Astrocyte (in vitro differentiated cells and primary cell): ENCODE data around the gene SLC38A4. TPM values are rescaled to one million over a fixed set of nuclear protein-coding genes. Genes with fewer than 3 reads are reported as not detected.

Experiments used
- DNase-seq: peaks from one replicate; pipeline ENCODE4 v3.0.0-alpha.2; 2010; ENCODE audit warnings: low read depth
- FAIRE-seq: peaks from 2 replicates; lab custom pipeline; 2011; peaks lifted over from hg19 to GRCh38; lab: Jason Lieb, UNC
- H2AFZ ChIP-seq: 2 replicates; pipeline ENCODE4 v1.6.0; 2012; ENCODE audit warnings: low read depth, low read length, inconsistent platforms
- H3K27ac ChIP-seq: 2 replicates; pipeline ENCODE4 v1.5.1; 2011; ENCODE audit warnings: low read depth, low read length, inconsistent platforms
- H3K27me3 ChIP-seq: 2 replicates; pipeline ENCODE4 v1.6.0; 2011; ENCODE audit warnings: low read length, inconsistent platforms; ENCODE audit not compliant: insufficient read depth
- H3K36me3 ChIP-seq: 2 replicates; pipeline ENCODE4 v1.5.1; 2011; ENCODE audit warnings: low read length, inconsistent platforms; ENCODE audit not compliant: insufficient read depth
- H3K4me1 ChIP-seq: 2 replicates; pipeline ENCODE4 v1.5.1; 2011; ENCODE audit warnings: low read length, inconsistent platforms; ENCODE audit not compliant: insufficient read depth
- H3K4me2 ChIP-seq: 2 replicates; pipeline ENCODE4 v1.6.0; 2012; ENCODE audit warnings: low read length, inconsistent platforms
- H3K4me3 ChIP-seq: 2 replicates; pipeline ENCODE4 v1.5.1; 2011; ENCODE audit warnings: low read depth, mild to moderate bottlenecking, low read length, inconsistent platforms; ENCODE audit not compliant: insufficient read depth
- H3K79me2 ChIP-seq: 2 replicates; pipeline ENCODE4 v1.6.0; 2012; ENCODE audit warnings: mild to moderate bottlenecking, low read length, inconsistent platforms; ENCODE audit not compliant: insufficient read depth
- H3K9ac ChIP-seq: 2 replicates; pipeline ENCODE4 v1.6.0; 2012; ENCODE audit warnings: mild to moderate bottlenecking, low read length, inconsistent platforms
- H3K9me3 ChIP-seq: 2 replicates; pipeline ENCODE4 v1.5.1; 2012; ENCODE audit warnings: low read depth, mild to moderate bottlenecking, low read length, inconsistent platforms; ENCODE audit not compliant: insufficient read depth
- H4K20me1 ChIP-seq: 2 replicates; pipeline ENCODE4 v1.6.0; 2012; ENCODE audit warnings: low read length, inconsistent platforms; ENCODE audit not compliant: insufficient read depth
- H3K27ac Mint-ChIP-seq: one replicate; pipeline ENCODE4 v1.8.0; 2021; ENCODE audit warnings: mild to moderate bottlenecking, mixed read lengths; ENCODE audit not compliant: unreplicated experiment
- H3K27me3 Mint-ChIP-seq: one replicate; pipeline ENCODE4 v1.8.0; 2021; ENCODE audit warnings: low read depth, mixed read lengths; ENCODE audit not compliant: unreplicated experiment
- H3K36me3 Mint-ChIP-seq: one replicate; pipeline ENCODE4 v1.8.0; 2021; ENCODE audit warnings: low read depth, mixed read lengths; ENCODE audit not compliant: unreplicated experiment
- H3K4me1 Mint-ChIP-seq: one replicate; pipeline ENCODE4 v1.8.0; 2021; ENCODE audit warnings: low read depth, mixed read lengths; ENCODE audit not compliant: unreplicated experiment
- H3K4me3 Mint-ChIP-seq: one replicate; pipeline ENCODE4 v1.8.0; 2021; ENCODE audit warnings: mild to moderate bottlenecking, moderate library complexity, mixed read lengths; ENCODE audit not compliant: unreplicated experiment
- H3K9me3 Mint-ChIP-seq: one replicate; pipeline ENCODE4 v1.8.0; 2021; ENCODE audit warnings: mild to moderate bottlenecking, mixed read lengths; ENCODE audit not compliant: unreplicated experiment
- CTCF ChIP-seq: IDR thresholded peaks from 2 replicates; pipeline ENCODE4 v1.5.1; 2011; ENCODE audit warnings: low read depth, mild to moderate bottlenecking, inconsistent platforms, low read length, moderate library complexity; ENCODE audit not compliant: insufficient read depth
- EZH2 ChIP-seq: IDR thresholded peaks from 2 replicates; pipeline ENCODE4 v1.6.1; 2012; ENCODE audit warnings: mild to moderate bottlenecking, low read length, inconsistent platforms; ENCODE audit not compliant: insufficient read depth
- total RNA-seq: library from RNA; stranded (reverse); gene quantifications from 2 replicates; pipeline ENCODE4 v1.2.1, GENCODE V29; 2021

The SLC38A4 gene
- total RNA-seq, 1 donor from 2014 or later, result 1.6 TPM

GRCh38 chr12:46874642-46875041 lies 48.8 kb upstream of the SLC38A4 start:
- no peak overlapping the region for H2AFZ ChIP-seq
- H3K27ac ChIP-seq, result no peak overlapping the region
- TF ChIP-seq CTCF (no peak), EZH2 (no peak)
- H3K4me2 ChIP-seq, result no peak overlapping the region
- H3K4me1 ChIP-seq, result no peaks in the 10 kb centered on the region
- H3K9me3 Mint-ChIP-seq, result peaks cover 15% of the 10 kb centered on the region
- H3K27me3 Mint-ChIP-seq, result peaks cover 2% of the 10 kb centered on the region
- no peak overlapping the region for H3K4me3 Mint-ChIP-seq
- no peak for DNase-seq
- no peaks in the 10 kb centered on the region for H3K79me2 ChIP-seq
- H3K4me3 ChIP-seq, result no peak overlapping the region
- peaks cover 9% of the 10 kb centered on the region for H3K9me3 ChIP-seq
- no peaks in the 10 kb centered on the region for H3K36me3 ChIP-seq
- no peak overlapping the region for H3K9ac ChIP-seq
- FAIRE-seq, result no peak
- no peaks in the 10 kb centered on the region for H3K4me1 Mint-ChIP-seq
- no peaks in the 10 kb centered on the region for H3K36me3 Mint-ChIP-seq
- H3K27me3 ChIP-seq, result no peaks in the 10 kb centered on the region
- H3K27ac Mint-ChIP-seq, result no peak overlapping the region
- H4K20me1 ChIP-seq, result no peaks in the 10 kb centered on the region

- Histone ChIP-seq H3K27me3 (no peaks in the 10 kb centered on the region), H3K4me1 (no peaks in the 10 kb centered on the region), H3K9me3 (peaks cover 5% of the 10 kb centered on the region), H3K4me2 (no peak overlapping the region), H2AFZ (no peak overlapping the region), H3K9ac (no peak overlapping the region), H3K4me3 (no peak overlapping the region), H4K20me1 (no peaks in the 10 kb centered on the region), H3K36me3 (no peaks in the 10 kb centered on the region), H3K79me2 (no peaks in the 10 kb centered on the region), H3K27ac (no peak overlapping the region)
- Mint-ChIP-seq H3K36me3 (no peaks in the 10 kb centered on the region), H3K4me1 (no peaks in the 10 kb centered on the region), H3K27ac (no peak overlapping the region), H3K4me3 (no peak overlapping the region), H3K27me3 (peaks cover 4% of the 10 kb centered on the region), H3K9me3 (peaks cover 11% of the 10 kb centered on the region)
- DNase-seq (no peak), FAIRE-seq (no peak)
- TF ChIP-seq EZH2 (no peak), CTCF (no peak)
These were observed 46.3 kb upstream of the SLC38A4 start for GRCh38 chr12:46872135-46872534.

- H4K20me1 ChIP-seq, result no peaks in the 10 kb centered on the region
- H3K36me3 Mint-ChIP-seq, result peaks cover 2% of the 10 kb centered on the region
- no peaks in the 10 kb centered on the region for H3K36me3 ChIP-seq
- H3K4me3 Mint-ChIP-seq, result no peak overlapping the region
- no peaks in the 10 kb centered on the region for H3K4me1 ChIP-seq
- H3K9ac ChIP-seq, result no peak overlapping the region
- DNase-seq (no peak), FAIRE-seq (no peak)
- H3K27me3 Mint-ChIP-seq, result peaks cover 4% of the 10 kb centered on the region
- no peak overlapping the region for H3K4me3 ChIP-seq
- no peak for TF ChIP-seq CTCF
- TF ChIP-seq EZH2, result no peak
- no peaks in the 10 kb centered on the region for H3K4me1 Mint-ChIP-seq
- no peaks in the 10 kb centered on the region for H3K79me2 ChIP-seq
- no peak overlapping the region for H3K4me2 ChIP-seq
- H3K9me3 ChIP-seq, result peaks cover 2% of the 10 kb centered on the region
- H3K27ac ChIP-seq, result no peak overlapping the region
- no peak overlapping the region for H3K27ac Mint-ChIP-seq
- H3K27me3 ChIP-seq, result no peaks in the 10 kb centered on the region
- peaks cover 39% of the 10 kb centered on the region for H3K9me3 Mint-ChIP-seq
- H2AFZ ChIP-seq, result no peak overlapping the region
These were observed 39.5 kb upstream of the SLC38A4 start for GRCh38 chr12:46865311-46865710.
